Measurements from ENCODE around the gene GP9. TPM values are rescaled to one million over a fixed set of nuclear protein-coding genes. Genes with fewer than 3 reads are reported as not detected.

GP9 gene
- total RNA-seq, 2 experiments from 2014 or later, result not detected

- no peak overlapping the region for H3K4me3 Mint-ChIP-seq
- no peak overlapping the region for H3K27ac Mint-ChIP-seq
- no peaks in the 10 kb centered on the region for H3K27me3 Mint-ChIP-seq
- POLR2A ChIA-PET, result no interaction called here
- H3K9me3 Mint-ChIP-seq, result no peaks in the 10 kb centered on the region
- H3K4me1 Mint-ChIP-seq, result peaks cover 27% of the 10 kb centered on the region
- no peaks in the 10 kb centered on the region for H3K36me3 Mint-ChIP-seq (ENCODE audit: low read depth)
- CTCF ChIA-PET, result interaction anchor here (2.7 to 7.6 kb wide), 3 partner anchors 7 to 51 kb away, joined by 11 to 94 read pairs (median 13); no protein-coding TSS in a partner anchor
- no peak for DNase-seq
Measured at GRCh38 chr3:129021140-129021551, 39.4 kb upstream of the GP9 start.

GRCh38 chr3:129022114-129023007, 38.2 kb upstream of the GP9 start:
- no peak overlapping the region for H3K27ac Mint-ChIP-seq
- no peak overlapping the region for H3K4me3 Mint-ChIP-seq
- POLR2A ChIA-PET, result no interaction called here
- CTCF ChIA-PET, result interaction anchor here (0.6 to 7.6 kb wide), 6 partner anchors 8 to 224 kb away, joined by 3 to 94 read pairs (median 4); no protein-coding TSS in a partner anchor
- H3K27me3 Mint-ChIP-seq, result no peaks in the 10 kb centered on the region
- peaks cover 25% of the 10 kb centered on the region for H3K4me1 Mint-ChIP-seq
- no peaks in the 10 kb centered on the region for H3K36me3 Mint-ChIP-seq (ENCODE audit: low read depth)
- DNase-seq, result no peak
- no peaks in the 10 kb centered on the region for H3K9me3 Mint-ChIP-seq

GRCh38 chr3:129023008-129023358, 37.6 kb upstream of the GP9 start:
- Mint-ChIP-seq H3K4me3 (no peak overlapping the region), H3K27me3 (no peaks in the 10 kb centered on the region), H3K9me3 (no peaks in the 10 kb centered on the region), H3K36me3 (ENCODE audit: low read depth) (no peaks in the 10 kb centered on the region), H3K27ac (no peak overlapping the region), H3K4me1 (peaks cover 19% of the 10 kb centered on the region)
- no peak for DNase-seq
- ChIA-PET CTCF (interaction anchor here (0.6 to 7.6 kb wide), 6 partner anchors 9 to 223 kb away, joined by 3 to 94 read pairs (median 4); no protein-coding TSS in a partner anchor), POLR2A (no interaction called here)

DNA sequence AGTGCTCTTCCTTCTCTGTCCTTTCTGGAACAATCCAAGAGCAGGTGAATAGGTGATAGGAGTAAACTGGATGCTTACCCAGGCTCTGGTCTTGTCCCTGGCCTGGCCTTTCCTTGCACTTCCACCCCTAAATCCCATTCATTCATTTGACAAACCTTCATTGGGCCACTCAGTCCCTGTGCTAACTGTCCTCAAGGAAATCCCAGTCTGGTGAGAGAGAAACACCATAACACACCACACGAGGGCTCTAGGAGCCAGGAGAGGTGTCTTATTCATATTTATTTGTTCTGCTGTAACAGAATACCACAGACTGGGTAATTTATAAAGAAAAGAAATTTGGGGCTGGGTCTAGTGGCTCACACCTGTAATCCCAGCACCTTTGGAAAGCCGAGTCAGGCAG, 36.7 kb upstream of the GP9 start:
- Mint-ChIP-seq H3K4me3 (no peak overlapping the region), H3K27me3 (no peaks in the 10 kb centered on the region), H3K4me1 (peaks cover 17% of the 10 kb centered on the region), H3K27ac (no peak overlapping the region), H3K9me3 (no peaks in the 10 kb centered on the region), H3K36me3 (ENCODE audit: low read depth) (no peaks in the 10 kb centered on the region)
- DNase-seq, result no peak
- CTCF ChIA-PET, result interaction anchor here (1.0 to 7.6 kb wide), 4 partner anchors 10 to 222 kb away, joined by 3 to 94 read pairs (median 7); no protein-coding TSS in a partner anchor
- POLR2A ChIA-PET, result no interaction called here

DNA sequence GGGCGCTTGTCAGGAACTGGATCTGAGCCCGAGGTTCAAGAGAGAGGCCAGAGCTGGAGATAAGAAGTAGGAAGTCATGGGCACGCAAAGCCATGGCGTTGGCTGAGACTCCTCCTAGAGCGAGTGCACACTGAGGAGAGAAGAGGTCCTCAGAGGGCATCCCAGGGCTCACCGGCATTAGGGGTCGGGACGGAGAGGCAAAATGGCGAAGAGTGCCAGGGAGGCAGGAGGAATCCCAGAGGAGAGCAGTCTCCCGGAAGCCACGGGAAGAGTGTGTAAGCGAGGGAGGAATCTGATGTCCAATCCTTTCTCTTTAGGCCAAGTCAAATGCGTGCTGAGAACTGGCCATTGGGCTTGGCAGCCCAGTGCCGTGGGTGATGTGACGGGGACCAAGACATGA, 35.5 kb upstream of the GP9 start:
- H3K9me3 Mint-ChIP-seq, result no peaks in the 10 kb centered on the region
- H3K4me3 Mint-ChIP-seq, result no peak overlapping the region
- H3K27ac Mint-ChIP-seq, result no peak overlapping the region
- H3K27me3 Mint-ChIP-seq, result no peaks in the 10 kb centered on the region
- ChIA-PET POLR2A (no interaction called here), CTCF (interaction anchor here (1.7 to 7.6 kb wide), 4 partner anchors 11 to 55 kb away, joined by 5 to 94 read pairs (median 34); no protein-coding TSS in a partner anchor)
- peaks cover 17% of the 10 kb centered on the region for H3K4me1 Mint-ChIP-seq
- no peaks in the 10 kb centered on the region for H3K36me3 Mint-ChIP-seq (ENCODE audit: low read depth)
- no peak for DNase-seq

DNA sequence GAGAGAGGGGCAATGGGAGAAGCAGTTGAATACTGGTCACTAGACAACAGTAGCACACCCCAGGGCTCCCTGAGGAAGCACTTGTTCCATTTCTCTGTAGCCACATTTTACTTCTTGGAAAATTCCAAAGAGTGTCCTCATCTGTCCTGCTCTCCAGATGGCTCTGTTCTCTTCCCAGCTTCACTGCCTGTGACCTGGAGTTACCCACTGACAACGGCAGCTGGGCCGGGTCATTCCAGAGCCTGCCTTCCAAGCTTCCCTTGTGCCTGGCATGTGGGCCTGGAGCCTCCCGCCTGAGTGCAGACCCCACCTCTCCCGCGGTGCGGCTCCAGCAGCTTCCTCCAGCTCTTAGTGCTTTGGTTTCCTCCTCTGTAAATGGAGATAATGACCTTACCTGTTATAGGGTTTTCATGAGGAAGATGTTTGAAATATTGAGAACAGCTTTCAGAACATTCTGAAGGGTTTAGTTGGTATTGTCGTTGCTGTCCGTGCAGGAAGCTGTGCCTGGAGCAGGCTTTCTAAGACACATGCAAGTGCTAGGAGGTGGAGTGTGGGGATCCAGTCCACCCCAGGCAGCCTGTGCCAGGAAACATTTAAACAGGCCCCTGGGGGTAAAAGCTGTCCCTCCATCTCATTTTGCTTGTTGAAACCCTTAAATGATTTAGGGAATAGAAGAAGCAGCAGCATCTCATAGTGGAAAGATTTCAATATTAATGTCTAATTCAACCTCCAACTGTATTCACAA, 34.7 kb upstream of the GP9 start:
- H3K27me3 Mint-ChIP-seq, result no peaks in the 10 kb centered on the region
- no peaks in the 10 kb centered on the region for H3K9me3 Mint-ChIP-seq
- CTCF ChIA-PET, result interaction anchor here (1.0 to 7.6 kb wide), 11 partner anchors 12 to 223 kb away, joined by 3 to 94 read pairs (median 5); partner anchors contain the start of genes CFAP92 and COPG1
- peak overlapping the region; percentile 75 for H3K4me3 Mint-ChIP-seq
- no peak for DNase-seq
- POLR2A ChIA-PET, result no interaction called here
- peak overlapping the region; percentile 94 for H3K27ac Mint-ChIP-seq
- H3K4me1 Mint-ChIP-seq, result peaks cover 17% of the 10 kb centered on the region
- H3K36me3 Mint-ChIP-seq (ENCODE audit: low read depth), result no peaks in the 10 kb centered on the region

- CTCF ChIA-PET, result interaction anchor here (0.6 to 7.6 kb wide), 29 partner anchors 11 to 346 kb away, joined by 3 to 94 read pairs (median 4); partner anchors contain the start of genes CFAP92 and COPG1
- Mint-ChIP-seq H3K36me3 (ENCODE audit: low read depth) (no peaks in the 10 kb centered on the region), H3K27me3 (no peaks in the 10 kb centered on the region), H3K27ac (peak overlapping the region; percentile 94), H3K4me3 (peak overlapping the region; percentile 75), H3K4me1 (peaks cover 17% of the 10 kb centered on the region), H3K9me3 (no peaks in the 10 kb centered on the region)
- DNase-seq, result peak; percentile 95
- POLR2A ChIA-PET, result interaction anchor here (0.6 to 1.1 kb wide), 3 partner anchors 11 to 245 kb away, joined by 3 to 14 read pairs (median 4); no protein-coding TSS in a partner anchor
Measured at GRCh38 chr3:129026728-129027543, 33.6 kb upstream of the GP9 start.

GRCh38 chr3:129027544-129027880, 33.1 kb upstream of the GP9 start:
- H3K27ac Mint-ChIP-seq, result peak overlapping the region; percentile 2
- CTCF ChIA-PET, result interaction anchor here (0.6 to 7.6 kb wide), 25 partner anchors 8 to 346 kb away, joined by 3 to 94 read pairs (median 4); partner anchors contain the start of gene COPG1
- H3K27me3 Mint-ChIP-seq, result no peaks in the 10 kb centered on the region
- POLR2A ChIA-PET, result interaction anchor here (0.6 to 1.1 kb wide), 3 partner anchors 11 to 245 kb away, joined by 3 to 14 read pairs (median 4); no protein-coding TSS in a partner anchor
- H3K4me1 Mint-ChIP-seq, result peaks cover 15% of the 10 kb centered on the region
- H3K4me3 Mint-ChIP-seq, result peak overlapping the region; percentile 34
- H3K9me3 Mint-ChIP-seq, result no peaks in the 10 kb centered on the region
- no peaks in the 10 kb centered on the region for H3K36me3 Mint-ChIP-seq (ENCODE audit: low read depth)
- DNase-seq, result no peak

GRCh38 chr3:129028866-129029265, 31.7 kb upstream of the GP9 start:
- Mint-ChIP-seq H3K27me3 (no peaks in the 10 kb centered on the region), H3K4me1 (peaks cover 15% of the 10 kb centered on the region), H3K9me3 (no peaks in the 10 kb centered on the region), H3K4me3 (no peak overlapping the region), H3K27ac (no peak overlapping the region), H3K36me3 (ENCODE audit: low read depth) (no peaks in the 10 kb centered on the region)
- ChIA-PET POLR2A (no interaction called here), CTCF (interaction anchor here (3.8 to 7.6 kb wide), 2 partner anchors 15 to 24 kb away, joined by 41 to 94 read pairs; no protein-coding TSS in a partner anchor)
- no peak for DNase-seq

DNA sequence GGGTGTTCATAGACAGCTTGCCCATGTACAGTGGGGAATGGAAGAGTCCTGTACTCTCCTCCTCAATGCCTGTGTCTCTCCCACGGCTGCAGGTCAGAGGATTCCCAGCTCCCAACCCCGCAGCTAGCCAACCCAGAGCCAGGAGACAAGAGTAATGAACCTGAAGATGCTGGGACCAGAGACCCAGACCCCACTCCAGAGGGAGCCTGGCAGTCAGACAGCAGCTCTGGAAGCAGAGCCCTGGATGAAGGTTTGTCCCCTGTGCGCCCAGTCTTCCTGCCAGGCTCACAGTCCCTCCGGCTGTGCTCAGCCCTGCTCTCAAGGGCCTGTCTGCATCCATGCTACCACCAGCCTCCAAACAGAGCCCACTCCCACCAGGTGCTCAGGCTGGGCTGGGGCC, 30.0 kb upstream of the GP9 start:
- H3K27ac Mint-ChIP-seq, result no peak overlapping the region
- H3K27me3 Mint-ChIP-seq, result no peaks in the 10 kb centered on the region
- CTCF ChIA-PET, result interaction anchor here (0.5 to 2.5 kb wide), 11 partner anchors 8 to 269 kb away, joined by 3 to 11 read pairs (median 4); no protein-coding TSS in a partner anchor
- no peak overlapping the region for H3K4me3 Mint-ChIP-seq
- no peaks in the 10 kb centered on the region for H3K36me3 Mint-ChIP-seq (ENCODE audit: low read depth)
- no peak for DNase-seq
- POLR2A ChIA-PET, result no interaction called here
- no peaks in the 10 kb centered on the region for H3K9me3 Mint-ChIP-seq
- H3K4me1 Mint-ChIP-seq, result peaks cover 18% of the 10 kb centered on the region

- H3K36me3 Mint-ChIP-seq (ENCODE audit: low read depth), result no peaks in the 10 kb centered on the region
Measured at GRCh38 chr3:129031476-129032215, 28.9 kb upstream of the GP9 start.

More at GRCh38 chr3:129031476-129032215, 28.9 kb upstream of the GP9 start:
- Mint-ChIP-seq H3K27ac (peak overlapping the region; percentile 62), H3K4me3 (no peak overlapping the region), H3K27me3 (peaks cover under 1% of the 10 kb centered on the region), H3K4me1 (peaks cover 20% of the 10 kb centered on the region), H3K9me3 (no peaks in the 10 kb centered on the region)
- no peak for DNase-seq
- POLR2A ChIA-PET, result no interaction called here
- CTCF ChIA-PET, result interaction anchor here (1.0 to 2.5 kb wide), 4 partner anchors 22 to 213 kb away, joined by 3 to 8 read pairs (median 4); no protein-coding TSS in a partner anchor

Measured in activated CD4-positive, alpha-beta T cell treated with anti-CD3 and anti-CD28 coated beads, Interleukin-2, amount 10 ng/mL, durations not matched to agents 7 days and 5 days (primary cell).